IMR-90 (cell line): ENCODE data around the gene SPCS3. TPM values are rescaled to one million over a fixed set of nuclear protein-coding genes. Genes with fewer than 3 reads are reported as not detected.

ENCODE experiments used
- ATAC-seq: fragments of 200-7000 bp; cut with Tn5 transposase; 2 replicates; pipeline ENCODE4 v1.9.1; 2020; ENCODE audit warnings: low read depth, mild to moderate bottlenecking, moderate library complexity
- BruUV-seq: library from RNA; stranded (reverse); fragments of 400-500 nt; replicated peaks from 2 replicates; lab custom pipeline; 2021; lab: Mats Ljungman, UMichigan
- CTCF ChIA-PET: fragments of 300-600 bp; formaldehyde crosslinking; extraction: SDS; loops from one replicate; lab custom pipeline; 2021; ENCODE audit warnings: antibody characterized with exemption; lab: Yijun Ruan, JAX
- POLR2A ChIA-PET: fragments of 300-600 bp; sonication (Branson Sonifier 250); formaldehyde crosslinking; loops from one replicate; lab custom pipeline; 2022; ENCODE audit warnings: antibody characterized with exemption; ENCODE audit not compliant: unreplicated experiment; lab: Charles Lee
- DNase-seq: peaks from one replicate; pipeline ENCODE4 v3.0.0; 2013
- H2AFZ ChIP-seq: replicated peaks from 2 replicates; pipeline ENCODE3; 2013; ENCODE audit warnings: low read length, mild to moderate bottlenecking; ENCODE audit not compliant: poor library complexity
- H2AK5ac ChIP-seq: 2 replicates; pipeline ENCODE4 v1.6.1; 2013; ENCODE audit warnings: low read depth, low read length, inconsistent platforms
- H2AK9ac ChIP-seq: replicated peaks from 2 replicates; pipeline ENCODE3; 2013; ENCODE audit warnings: mild to moderate bottlenecking, low read depth, low read length, moderate library complexity; ENCODE audit not compliant: poor library complexity
- H2BK120ac ChIP-seq: 2 replicates; pipeline ENCODE4 v1.6.1; 2013; ENCODE audit warnings: low read depth, low read length, inconsistent platforms
- H2BK15ac ChIP-seq: 3 replicates; pipeline ENCODE4 v1.6.1; 2013; ENCODE audit warnings: low read depth, low read length, inconsistent platforms
- H2BK20ac ChIP-seq: 2 replicates; pipeline ENCODE4 v1.6.1; 2013; ENCODE audit warnings: low read depth, mild to moderate bottlenecking, inconsistent platforms, low read length, moderate library complexity
- H2BK5ac ChIP-seq: 2 replicates; pipeline ENCODE4 v1.6.1; 2013; ENCODE audit warnings: mild to moderate bottlenecking, low read depth, low read length, inconsistent platforms; ENCODE audit not compliant: poor library complexity, severe bottlenecking
- H3K14ac ChIP-seq: replicated peaks from 2 replicates; pipeline ENCODE4 v1.6.1; 2013; ENCODE audit warnings: low read depth, low read length, inconsistent platforms
- H3K18ac ChIP-seq: 2 replicates; pipeline ENCODE4 v1.6.1; 2013; ENCODE audit warnings: low read depth, low read length, control low read depth
- H3K23ac ChIP-seq: 2 replicates; pipeline ENCODE4 v1.6.1; 2013; ENCODE audit warnings: low read depth, low read length, inconsistent platforms
- H3K27ac ChIP-seq: 2 replicates; pipeline ENCODE4 v1.5.1; 2013; ENCODE audit warnings: mild to moderate bottlenecking, control low read depth, low read length; ENCODE audit not compliant: insufficient read depth
- H3K27me3 ChIP-seq: 2 replicates; pipeline ENCODE4 v1.6.1; 2013; ENCODE audit warnings: low read length; ENCODE audit not compliant: control insufficient read depth, insufficient read depth
- H3K36me3 ChIP-seq: 2 replicates; pipeline ENCODE4 v1.6.1; 2013; ENCODE audit warnings: low read length, mixed read lengths; ENCODE audit not compliant: control insufficient read depth, insufficient read depth
- H3K4ac ChIP-seq: 2 replicates; pipeline ENCODE4 v1.6.1; 2013; ENCODE audit warnings: low read depth, low read length, inconsistent platforms
- H3K4me1 ChIP-seq: 2 replicates; pipeline ENCODE4 v1.6.1; 2013; ENCODE audit warnings: low read length, mixed read lengths; ENCODE audit not compliant: control insufficient read depth, insufficient read depth
- H3K4me2 ChIP-seq: 2 replicates; pipeline ENCODE4 v1.6.1; 2013; ENCODE audit warnings: low read depth, mild to moderate bottlenecking, control low read depth, low read length, moderate library complexity
- H3K4me3 ChIP-seq: 2 replicates; pipeline ENCODE4 v1.5.1; 2013; ENCODE audit warnings: low read depth, mild to moderate bottlenecking, control low read depth, low read length, moderate library complexity; ENCODE audit not compliant: insufficient read depth
- H3K56ac ChIP-seq: 2 replicates; pipeline ENCODE4 v1.6.1; 2013; ENCODE audit warnings: low read length, inconsistent platforms; ENCODE audit not compliant: insufficient read depth; ENCODE audit errors: extremely low read depth
- H3K79me1 ChIP-seq, 2 experiments: 2 replicates each; pipeline ENCODE4 v1.6.1; 2013; ENCODE audit warnings: low read length in 2 of 2, inconsistent platforms in 1 of 2, low read depth in 1 of 2
- H3K9ac ChIP-seq: 2 replicates; pipeline ENCODE4 v1.6.1; 2013; ENCODE audit warnings: low read depth, low read length, control low read depth
- H3K9me1 ChIP-seq: 2 replicates; pipeline ENCODE4 v1.6.1; 2013; ENCODE audit warnings: low read length, inconsistent platforms; ENCODE audit not compliant: insufficient read depth
- H3K9me3 ChIP-seq: 2 replicates; pipeline ENCODE4 v1.6.1; 2013; ENCODE audit warnings: low read length; ENCODE audit not compliant: control insufficient read depth, insufficient read depth
- H4K20me1 ChIP-seq: 2 replicates; pipeline ENCODE4 v1.6.1; 2013; ENCODE audit warnings: low read length, inconsistent platforms; ENCODE audit not compliant: insufficient read depth
- H4K5ac ChIP-seq: 2 replicates; pipeline ENCODE4 v1.6.1; 2013; ENCODE audit warnings: mild to moderate bottlenecking, low read depth, low read length, control low read depth
- H4K8ac ChIP-seq, 2 experiments: 2 replicates each; pipeline ENCODE4 v1.6.1; 2013; ENCODE audit warnings: low read depth in 2 of 2, low read length in 2 of 2, control low read depth in 1 of 2, inconsistent platforms in 1 of 2
- H4K91ac ChIP-seq: 2 replicates; pipeline ENCODE4 v1.6.1; 2013; ENCODE audit warnings: low read depth, low read length, inconsistent platforms; ENCODE audit not compliant: insufficient read depth
- CEBPB ChIP-seq: IDR thresholded peaks from 2 replicates; pipeline ENCODE4 v1.6.1; 2012; ENCODE audit warnings: low read depth, low read length, improper control_type of control experiment
- RCOR1 ChIP-seq: IDR thresholded peaks from 2 replicates; pipeline ENCODE4 v1.6.1; 2012; ENCODE audit warnings: mild to moderate bottlenecking, low read length, improper control_type of control experiment; ENCODE audit not compliant: insufficient replicate concordance
- WGBS, 2 experiments: methylation state at CpG; one replicate each; pipeline versions ENCODE4 v1.1.5 to v1.1.7; 2013; ENCODE audit warnings: missing lambda C conversion rate in 2 of 2; ENCODE audit not compliant: insufficient read length in 1 of 2; ENCODE audit errors: extremely low coverage in 2 of 2; 5-methylcytosine and 5-hydroxymethylcytosine counted together
- dilution Hi-C: fragments of 300-500 bp; cut with HindIII; formaldehyde crosslinking; loops from one replicate; pipeline ENCODE4 v1.14.3; 2018; ENCODE audit warnings: low sequenced_read_pairs; ENCODE audit not compliant: unreplicated experiment
- in situ Hi-C: fragments of 300-500 bp; cut with MboI; formaldehyde crosslinking; loops from 3 replicates; pipeline ENCODE4 v1.14.3; 2019; ENCODE audit warnings: low sequenced_read_pairs, inconsistent platforms, mixed read lengths
- intact Hi-C: fragments of 100-400 bp; cut with micrococcal nuclease; formaldehyde crosslinking; loops from 2 replicates; pipeline ENCODE4 v1.10.0; 2022
- polyA plus RNA-seq, 3 experiments: library from polyadenylated mRNA; depleted of rRNA; stranded (reverse); fragments of >200 nt; gene quantifications; 2 replicates each; pipeline ENCODE4 v1.2.3, GENCODE V29; 2012; ENCODE audit warnings: low replicate concordance in 1 of 3
- total RNA-seq: library from RNA; depleted of rRNA; stranded (reverse); fragments of >200 nt; gene quantifications from 2 replicates; pipeline ENCODE4 v1.2.3, GENCODE V29; 2012

SPCS3 gene
- total and polyA plus RNA-seq, 2 of the 4 experiments (the other 2 are of a cell fraction), result 41.6 to 77.4 TPM

DNA sequence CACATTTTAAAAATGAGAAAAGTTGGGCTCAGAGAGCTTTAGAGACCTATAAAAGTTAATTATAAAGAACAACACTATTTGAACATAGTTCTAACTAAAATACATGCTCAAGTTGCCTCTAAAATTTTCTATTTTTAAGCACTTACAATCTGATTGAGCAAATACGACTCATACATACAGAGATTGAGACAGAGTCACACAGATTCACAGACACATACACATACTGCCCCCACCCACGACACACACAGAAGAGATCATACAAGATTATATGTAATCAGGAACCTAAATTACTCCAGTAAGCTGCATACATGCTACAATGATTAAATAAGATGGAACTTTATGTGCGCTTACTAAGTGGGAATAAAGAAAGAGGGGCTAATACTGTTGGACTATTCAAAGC lies 48.0 kb upstream of the SPCS3 start:
- H3K4me1 ChIP-seq, result peaks cover 6% of the 10 kb centered on the region
- WGBS, 2 experiments, result no CpG with 5 or more reads among the region's 3 CpGs
- H4K8ac ChIP-seq, result peak overlapping the region; percentile 91 to 95
- CTCF ChIA-PET, result no interaction called here
- peak overlapping the region; percentile 32 for H3K27ac ChIP-seq
- no peak overlapping the region for H2AFZ ChIP-seq
- no TSS peak for BruUV-seq
- H3K9me1 ChIP-seq, result peaks cover 6% of the 10 kb centered on the region; the same call in 1 of the 2 replicates
- no peak overlapping the region for H3K4me3 ChIP-seq
- no peak for TF ChIP-seq RCOR1
- peak; percentile 79 for TF ChIP-seq CEBPB
- H3K9me3 ChIP-seq, result no peaks in the 10 kb centered on the region
- H3K79me1 ChIP-seq, result peaks cover 0 to 2% of the 10 kb centered on the region in 2 experiments; a peak in 1 of 4 replicates
- peak overlapping the region; percentile 99 for H2BK20ac ChIP-seq
- in situ Hi-C loops, result loop anchor here (10.0 kb wide), 1 partner anchor 77 kb away; the partner anchor contains the start of gene SPATA4
- POLR2A ChIA-PET, result interaction anchor here (0.8 kb wide), 1 partner anchor 50 kb away, joined by 3 read pairs; no protein-coding TSS in a partner anchor
- H2BK15ac ChIP-seq, result peak overlapping the region; percentile 97; the same call in 2 of the 3 replicates
- peak overlapping the region; percentile 59; the same call in 1 of the 2 replicates for H2AK5ac ChIP-seq
- peak overlapping the region; percentile 100; the same call in 1 of the 2 replicates for H4K5ac ChIP-seq
- peak overlapping the region; percentile 100 for H2BK5ac ChIP-seq
- H3K4ac ChIP-seq, result peak overlapping the region; percentile 92; the same call in 1 of the 2 replicates
- H2AK9ac ChIP-seq, result no peak overlapping the region
- peak overlapping the region; percentile 100 for H3K18ac ChIP-seq
- H4K20me1 ChIP-seq, result no peaks in the 10 kb centered on the region
- peak; percentile 70 for DNase-seq
- peak overlapping the region; percentile 94 for H3K14ac ChIP-seq
- no peaks in the 10 kb centered on the region for H3K36me3 ChIP-seq
- dilution Hi-C loops, result no loop called here
- peak overlapping the region; percentile 76 for H3K23ac ChIP-seq
- H3K27me3 ChIP-seq, result no peaks in the 10 kb centered on the region
- intact Hi-C loops, result loop anchor here (1.0 to 2.0 kb wide), 2 partner anchors 49 to 76 kb away; partner anchors contain the start of gene SPATA4
- H3K4me2 ChIP-seq, result no peak overlapping the region; the same call in 1 of the 2 replicates
- H3K56ac ChIP-seq, result peak overlapping the region; percentile 54
- H4K91ac ChIP-seq, result peak overlapping the region; percentile 97
- H3K9ac ChIP-seq, result no peak overlapping the region
- H2BK120ac ChIP-seq, result peak overlapping the region; percentile 99
- no peak for ATAC-seq
